SK-N-MC (cell line): ENCODE data around the gene ACTG1.
A peak's percentile ranks its signal among the peaks of the same experiment; 100 is the strongest.

Experiments
- EZH2 ChIP-seq: fragments of 200-600 bp; sonication (generic); IDR thresholded peaks from one replicate; pipeline ENCODE4 v1.6.1; 2017; ENCODE audit warnings: antibody characterized with exemption
- FOXP2 ChIP-seq: optimal IDR thresholded peaks from 2 replicates; pipeline ENCODE3; 2011; ENCODE audit warnings: mild to moderate bottlenecking, moderate library complexity; ENCODE audit not compliant: insufficient read depth; ENCODE audit errors: extremely low read length, control extremely low read depth
- POLR2AphosphoS5 ChIP-seq: IDR thresholded peaks from 2 replicates; pipeline ENCODE4 v1.6.1; 2012; ENCODE audit warnings: mild to moderate bottlenecking, low read depth, low read length, borderline replicate concordance

- TF ChIP-seq EZH2, result no peak
- TF ChIP-seq POLR2AphosphoS5, result peak; percentile 43; the same call in 1 of the 2 replicates
- TF ChIP-seq FOXP2, result no peak
Observed at GRCh38 chr17:81484195-81484979, 28.2 kb downstream of the ACTG1 start.
